ENCODE results near the gene IFNA10.
"Not testable (repeated sequence)": the region's sequence is repeated elsewhere in the genome, so short reads cannot be mapped to it uniquely, and the experiment has no call there.

- TF ChIP-seq YY1 (IDR thresholded peaks at IDR 0.05; ENCODE audit: low read depth, low read length); SIX5 (IDR thresholded peaks at IDR 0.05; ENCODE audit: low read depth, low read length); SIN3A (conservative IDR thresholded peaks at IDR 0.05 in 1 of 2, IDR thresholded peaks at IDR 0.05 in 1 of 2; ENCODE audit: low read depth in 1 of 2, low read length in 2 of 2); POLR2AphosphoS5 (IDR thresholded peaks at IDR 0.05; ENCODE audit: low read depth, low read length): not testable (repeated sequence)
These were observed 3.8 kb upstream of the IFNA10 start for GRCh38 chr9:21210782-21211181.

All from H1 (cell line).